Neural cell (in vitro differentiated cells): ENCODE measurements around the gene DCAF15. TPM values are rescaled to one million over a fixed set of nuclear protein-coding genes. Genes with fewer than 3 reads are reported as not detected.

Experiments
- H2AFZ ChIP-seq: fragments of 200-600, 300-800 bp; sonication (generic), shearing (Covaris generic); 2 replicates; pipeline ENCODE4 v1.6.0; 2014; ENCODE audit warnings: low read depth, mild to moderate bottlenecking, antibody characterized with exemption, low read length, moderate library complexity
- H3F3A ChIP-seq: fragments of 200-600 bp; shearing (Covaris generic); 2 replicates; pipeline ENCODE4 v1.6.1; 2016; ENCODE audit warnings: mild to moderate bottlenecking, moderate library complexity, mixed read lengths, antibody characterized with exemption, low read length; ENCODE audit not compliant: insufficient read depth, poor library complexity, severe bottlenecking
- H3K27ac ChIP-seq: fragments of 200-600, 300-800 bp; sonication (generic), shearing (Covaris generic); 2 replicates; pipeline ENCODE4 v1.5.1; 2014; ENCODE audit warnings: mild to moderate bottlenecking, low read length, moderate library complexity
- H3K27me3 ChIP-seq: fragments of 300-800, 200-600 bp; sonication (generic), shearing (Covaris generic); 2 replicates; pipeline ENCODE4 v1.6.0; 2014; ENCODE audit warnings: mild to moderate bottlenecking, low read depth, low read length, moderate library complexity; ENCODE audit not compliant: insufficient read depth
- H3K36me3 ChIP-seq: fragments of 300-800, 200-600 bp; sonication (generic), shearing (Covaris generic); 2 replicates; pipeline ENCODE4 v1.5.1; 2014; ENCODE audit warnings: mild to moderate bottlenecking, antibody characterized with exemption, low read length, moderate library complexity; ENCODE audit not compliant: insufficient read depth
- H3K4me2 ChIP-seq: fragments of 300-800, 200-600 bp; sonication (generic), shearing (Covaris generic); 2 replicates; pipeline ENCODE4 v1.6.0; 2014; ENCODE audit warnings: mild to moderate bottlenecking, low read length
- H3K4me3 ChIP-seq: fragments of 300-800, 200-600 bp; sonication (generic), shearing (Covaris generic); 2 replicates; pipeline ENCODE4 v1.5.1; 2014; ENCODE audit warnings: mild to moderate bottlenecking, low read length, moderate library complexity
- H3K79me2 ChIP-seq: fragments of 200-600 bp; shearing (Covaris generic); replicated peaks from 2 replicates; pipeline ENCODE4 v1.6.0; 2014; ENCODE audit warnings: mild to moderate bottlenecking, low read length, moderate library complexity; ENCODE audit not compliant: insufficient read depth
- H3K9ac ChIP-seq: fragments of 300-800, 200-600 bp; sonication (generic), shearing (Covaris generic); 2 replicates; pipeline ENCODE4 v1.6.1; 2016; ENCODE audit warnings: mild to moderate bottlenecking, low read length, mixed read lengths
- H3K9me2 ChIP-seq: fragments of 200-600 bp; shearing (Covaris generic); 2 replicates; pipeline ENCODE4 v1.6.1; 2016; ENCODE audit warnings: mild to moderate bottlenecking, low read length, mixed read lengths; ENCODE audit not compliant: insufficient read depth
- H3K9me3 ChIP-seq: fragments of 200-600, 300-800 bp; sonication (generic), shearing (Covaris generic); 2 replicates; pipeline ENCODE4 v1.6.1; 2016; ENCODE audit warnings: mild to moderate bottlenecking, mixed run types, low read length, moderate library complexity, mixed read lengths
- H4K20me1 ChIP-seq: fragments of 200-600 bp; shearing (Covaris generic); 2 replicates; pipeline ENCODE4 v1.6.1; 2016; ENCODE audit warnings: mild to moderate bottlenecking, mixed run types; ENCODE audit not compliant: insufficient read depth
- EP300 ChIP-seq: fragments of 450-650 bp; conservative IDR thresholded peaks from 2 replicates; pipeline ENCODE4 v1.6.1; 2014; ENCODE audit warnings: antibody characterized with exemption, mild to moderate bottlenecking, moderate library complexity; ENCODE audit not compliant: poor library complexity, severe bottlenecking
- EZH2 ChIP-seq: fragments of 200-600, 300-800 bp; shearing (Covaris generic), sonication (generic); IDR thresholded peaks from 2 replicates; pipeline ENCODE4 v1.6.1; 2014; ENCODE audit warnings: antibody characterized with exemption, low read length, borderline replicate concordance, mild to moderate bottlenecking; ENCODE audit not compliant: insufficient read depth, poor library complexity, severe bottlenecking
- MXI1 ChIP-seq: fragments of 450-650 bp; conservative IDR thresholded peaks from 2 replicates; pipeline ENCODE4 v1.6.1; 2014; ENCODE audit warnings: antibody characterized with exemption, mild to moderate bottlenecking; ENCODE audit not compliant: poor library complexity, severe bottlenecking
- POLR2AphosphoS5 ChIP-seq: IDR thresholded peaks from 2 replicates; pipeline ENCODE4 v1.6.1; 2012
- SMC3 ChIP-seq: fragments of 450-650 bp; conservative IDR thresholded peaks from 2 replicates; pipeline ENCODE4 v1.6.1; 2014; ENCODE audit warnings: antibody characterized with exemption, mild to moderate bottlenecking, moderate library complexity; ENCODE audit not compliant: poor library complexity
- polyA plus RNA-seq: library from polyadenylated mRNA; depleted of rRNA; stranded (reverse); fragments of >200 nt; gene quantifications from 2 replicates; pipeline ENCODE4 v1.2.3, GENCODE V29; 2014
- TF ChIP-seq, protein P1 (sequence below): fragments of 450-650 bp; IDR thresholded peaks from 2 replicates; pipeline ENCODE4 v1.5.1; 2014; ENCODE audit warnings: antibody characterized with exemption, mild to moderate bottlenecking, moderate library complexity; ENCODE audit not compliant: poor library complexity, severe bottlenecking

The DCAF15 gene
- polyA plus RNA-seq, 1 donor from 2014 or later, result 39.4 TPM

DNA sequence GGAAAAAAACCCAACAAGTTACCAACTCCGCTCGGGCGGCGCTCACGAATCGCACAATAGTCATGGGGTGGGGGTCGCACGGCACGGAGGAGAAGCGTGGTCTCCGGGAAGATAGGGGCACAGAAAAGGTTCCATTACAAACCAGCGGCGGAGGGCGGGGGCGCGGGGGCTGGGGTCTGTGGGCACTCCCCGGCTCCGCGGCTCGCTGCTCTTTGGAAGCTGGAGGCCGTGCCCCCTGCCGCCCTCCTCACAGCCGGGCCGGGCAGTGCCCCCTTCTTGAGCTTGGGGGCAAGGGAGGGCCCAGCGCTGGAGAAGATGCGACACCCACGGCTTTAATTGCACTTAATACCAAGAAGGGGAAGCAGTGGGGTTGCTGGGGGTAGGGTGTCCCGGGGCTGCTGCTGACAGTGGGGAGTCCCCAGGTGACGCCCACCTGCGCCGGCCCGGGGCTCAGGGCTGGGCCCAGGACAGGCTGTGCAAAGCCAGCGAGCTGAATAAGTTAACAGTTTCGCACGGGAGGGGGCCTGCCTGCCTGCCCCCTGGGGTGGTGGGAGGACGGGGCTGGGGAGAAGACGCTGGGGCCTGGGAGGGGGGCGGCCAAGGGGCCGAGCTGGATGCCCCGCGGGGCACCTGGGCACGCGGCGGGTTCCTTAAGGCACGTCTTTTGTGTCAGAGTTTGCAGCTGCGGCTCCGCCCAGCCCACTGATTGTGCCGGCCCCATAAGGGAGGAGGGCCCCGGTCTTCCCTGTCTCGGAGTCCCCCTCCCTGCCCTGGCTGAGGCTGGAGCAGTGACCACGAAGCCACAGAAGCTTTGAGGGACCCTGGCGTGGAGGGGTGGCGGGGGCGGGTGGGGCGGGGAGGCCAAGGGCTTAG is 9.8 kb downstream of the DCAF15 start:
- Histone ChIP-seq H3K4me3 (no peak overlapping the region), H4K20me1 (no peaks in the 10 kb centered on the region), H2AFZ (no peak overlapping the region), H3K79me2 (no peaks in the 10 kb centered on the region), H3K27me3 (no peaks in the 10 kb centered on the region), H3F3A (no peaks in the 10 kb centered on the region), H3K4me2 (no peak overlapping the region), H3K36me3 (no peaks in the 10 kb centered on the region), H3K9ac (no peak overlapping the region), H3K9me3 (no peaks in the 10 kb centered on the region), H3K27ac (no peak overlapping the region), H3K9me2 (no peaks in the 10 kb centered on the region)
- TF ChIP-seq POLR2AphosphoS5 (peak; percentile 9), EZH2 (no peak)

DNA sequence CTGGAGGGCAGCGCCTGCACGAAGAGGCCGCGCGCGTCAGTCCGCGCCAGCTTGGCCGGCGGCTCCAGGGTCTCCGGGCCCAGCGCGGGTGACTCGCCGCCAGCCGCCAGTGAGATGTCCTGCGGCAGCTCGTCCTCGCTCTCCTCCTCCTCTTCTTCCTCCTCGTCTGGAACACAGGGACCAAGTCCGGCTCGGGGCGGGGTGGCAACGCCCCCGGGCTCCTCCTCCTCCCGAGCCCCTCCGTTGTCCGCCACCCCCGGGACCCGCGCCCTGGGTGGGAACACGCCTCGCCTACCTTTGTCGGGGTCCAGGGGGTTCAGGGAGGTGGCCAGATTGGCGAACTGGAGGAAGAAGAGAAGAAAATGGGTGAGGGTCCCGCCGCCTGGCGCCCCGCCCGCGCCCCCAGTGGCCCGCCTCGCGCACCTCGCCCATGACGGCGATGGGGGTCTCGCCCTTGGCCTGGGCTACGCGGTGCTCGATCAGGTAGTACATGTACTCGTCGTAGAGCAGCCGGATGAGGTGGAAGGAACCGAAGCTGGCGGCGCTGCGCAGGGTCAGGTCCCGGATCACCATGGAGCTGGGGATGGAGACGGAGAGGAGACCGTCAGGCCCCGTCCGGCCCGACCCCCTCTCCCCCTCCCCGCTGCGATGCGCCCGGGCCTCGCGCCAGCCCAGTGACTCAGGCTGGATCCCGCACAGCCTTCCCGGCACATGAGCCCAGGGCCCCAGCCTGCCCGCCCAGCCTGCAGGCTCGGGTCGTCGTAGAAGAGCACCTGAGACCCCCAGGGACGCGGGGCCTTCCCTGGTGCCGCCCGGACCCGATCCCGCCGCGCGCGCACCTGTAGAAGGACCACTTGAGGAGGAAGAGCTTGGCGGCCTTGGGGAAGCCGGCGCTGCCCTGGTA is 10.6 kb downstream of the DCAF15 start:
- H3K4me2 ChIP-seq, result no peak overlapping the region
- no peaks in the 10 kb centered on the region for H3K36me3 ChIP-seq
- H2AFZ ChIP-seq, result no peak overlapping the region
- no peak for TF ChIP-seq MXI1
- no peak overlapping the region for H3K4me3 ChIP-seq
- H3K9me2 ChIP-seq, result no peaks in the 10 kb centered on the region
- no peaks in the 10 kb centered on the region for H4K20me1 ChIP-seq
- H3F3A ChIP-seq, result no peaks in the 10 kb centered on the region
- H3K9ac ChIP-seq, result no peak overlapping the region
- no peak overlapping the region for H3K27ac ChIP-seq
- H3K9me3 ChIP-seq, result no peaks in the 10 kb centered on the region
- no peaks in the 10 kb centered on the region for H3K79me2 ChIP-seq
- H3K27me3 ChIP-seq, result no peaks in the 10 kb centered on the region

DNA sequence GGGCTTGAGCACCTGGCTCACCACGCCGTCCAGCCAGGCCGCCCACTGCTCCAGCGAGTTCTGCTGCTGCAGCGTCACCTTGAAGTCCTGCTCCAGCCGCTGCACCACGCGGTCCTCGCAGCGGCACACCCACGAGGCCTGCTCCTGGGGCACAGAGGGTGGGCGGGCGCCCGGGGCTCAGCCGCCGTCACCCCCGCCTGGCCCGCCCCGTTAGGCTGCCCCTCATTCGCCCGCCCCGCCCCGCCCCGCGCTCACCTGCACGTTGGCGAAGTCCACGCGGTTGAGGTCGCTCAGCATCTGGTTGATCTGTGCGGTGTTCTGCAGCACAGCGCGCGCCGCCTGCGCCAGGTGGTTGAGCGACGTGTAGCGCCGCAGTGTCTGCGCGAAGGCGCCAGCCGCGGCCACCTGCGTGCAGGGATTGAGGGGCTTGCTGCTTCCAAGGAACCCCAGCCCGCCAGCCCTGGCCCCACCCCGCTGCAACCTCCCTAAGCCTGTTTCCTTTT is 11.3 kb downstream of the DCAF15 start:
- H3K27me3 ChIP-seq, result no peaks in the 10 kb centered on the region
- no peak overlapping the region for H3K27ac ChIP-seq
- H4K20me1 ChIP-seq, result no peaks in the 10 kb centered on the region
- no peak overlapping the region for H3K9ac ChIP-seq
- no peaks in the 10 kb centered on the region for H3K9me2 ChIP-seq
- no peak for TF ChIP-seq EZH2
- TF ChIP-seq, protein P1, sequence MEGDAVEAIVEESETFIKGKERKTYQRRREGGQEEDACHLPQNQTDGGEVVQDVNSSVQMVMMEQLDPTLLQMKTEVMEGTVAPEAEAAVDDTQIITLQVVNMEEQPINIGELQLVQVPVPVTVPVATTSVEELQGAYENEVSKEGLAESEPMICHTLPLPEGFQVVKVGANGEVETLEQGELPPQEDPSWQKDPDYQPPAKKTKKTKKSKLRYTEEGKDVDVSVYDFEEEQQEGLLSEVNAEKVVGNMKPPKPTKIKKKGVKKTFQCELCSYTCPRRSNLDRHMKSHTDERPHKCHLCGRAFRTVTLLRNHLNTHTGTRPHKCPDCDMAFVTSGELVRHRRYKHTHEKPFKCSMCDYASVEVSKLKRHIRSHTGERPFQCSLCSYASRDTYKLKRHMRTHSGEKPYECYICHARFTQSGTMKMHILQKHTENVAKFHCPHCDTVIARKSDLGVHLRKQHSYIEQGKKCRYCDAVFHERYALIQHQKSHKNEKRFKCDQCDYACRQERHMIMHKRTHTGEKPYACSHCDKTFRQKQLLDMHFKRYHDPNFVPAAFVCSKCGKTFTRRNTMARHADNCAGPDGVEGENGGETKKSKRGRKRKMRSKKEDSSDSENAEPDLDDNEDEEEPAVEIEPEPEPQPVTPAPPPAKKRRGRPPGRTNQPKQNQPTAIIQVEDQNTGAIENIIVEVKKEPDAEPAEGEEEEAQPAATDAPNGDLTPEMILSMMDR, result no peak
- no peak for TF ChIP-seq SMC3
- peak; percentile 10 for TF ChIP-seq POLR2AphosphoS5
- TF ChIP-seq MXI1, result no peak
- no peak for TF ChIP-seq EP300
- H3K79me2 ChIP-seq, result no peaks in the 10 kb centered on the region
- no peak overlapping the region for H3K4me3 ChIP-seq
- no peaks in the 10 kb centered on the region for H3F3A ChIP-seq
- no peaks in the 10 kb centered on the region for H3K9me3 ChIP-seq
- H3K36me3 ChIP-seq, result no peaks in the 10 kb centered on the region
- no peak overlapping the region for H2AFZ ChIP-seq
- H3K4me2 ChIP-seq, result no peak overlapping the region
